Hepatocyte (in vitro differentiated cells): ENCODE data around the gene GRPR. TPM values are rescaled to one million over a fixed set of nuclear protein-coding genes. Genes with fewer than 3 reads are reported as not detected.

Experiments
- DNase-seq: peaks from one replicate; pipeline ENCODE4 v3.0.0-alpha.2; 2016; ENCODE audit warnings: low spot score
- H2AFZ ChIP-seq: fragments of 200-600 bp; sonication (generic); 2 replicates; pipeline ENCODE4 v1.6.0; 2016; ENCODE audit warnings: antibody characterized with exemption, mild to moderate bottlenecking
- H3K27ac ChIP-seq: fragments of 200-600 bp; sonication (generic); 2 replicates; pipeline ENCODE4 v1.5.1; 2016; ENCODE audit warnings: mild to moderate bottlenecking
- H3K27me3 ChIP-seq: fragments of 200-600 bp; sonication (generic); 2 replicates; pipeline ENCODE4 v1.6.1; 2016
- H3K36me3 ChIP-seq: fragments of 200-600 bp; sonication (generic); replicated peaks from 2 replicates; pipeline ENCODE4 v1.5.1; 2016; ENCODE audit warnings: low read depth; ENCODE audit not compliant: insufficient read depth
- H3K4me1 ChIP-seq: fragments of 200-600 bp; sonication (generic); 2 replicates; pipeline ENCODE4 v1.5.1; 2016; ENCODE audit warnings: mild to moderate bottlenecking, moderate library complexity; ENCODE audit not compliant: insufficient read depth
- H3K4me2 ChIP-seq: fragments of 200-600 bp; sonication (generic); 2 replicates; pipeline ENCODE4 v1.6.0; 2016
- H3K4me3 ChIP-seq: fragments of 200-600 bp; sonication (generic); 2 replicates; pipeline ENCODE4 v1.5.1; 2016; ENCODE audit warnings: mild to moderate bottlenecking
- H3K79me2 ChIP-seq: fragments of 200-600 bp; sonication (generic); 2 replicates; pipeline ENCODE4 v1.6.0; 2017; ENCODE audit warnings: mild to moderate bottlenecking
- H3K9me2 ChIP-seq: fragments of 200-600 bp; sonication (generic); replicated peaks from 2 replicates; pipeline ENCODE4 v1.6.0; 2017; ENCODE audit warnings: mild to moderate bottlenecking; ENCODE audit not compliant: insufficient read depth
- H3K9me3 ChIP-seq: fragments of 200-600 bp; sonication (generic); 2 replicates; pipeline ENCODE4 v1.5.1; 2016; ENCODE audit warnings: low read depth, mild to moderate bottlenecking
- H4K20me1 ChIP-seq: fragments of 200-600 bp; sonication (generic); 2 replicates; pipeline ENCODE4 v1.6.0; 2016; ENCODE audit warnings: mild to moderate bottlenecking; ENCODE audit not compliant: insufficient read depth, poor library complexity, severe bottlenecking
- EZH2 ChIP-seq: fragments of 200-600 bp; sonication (generic); IDR thresholded peaks from 2 replicates; pipeline ENCODE4 v1.6.1; 2016; ENCODE audit warnings: antibody characterized with exemption, mild to moderate bottlenecking, borderline replicate concordance
- EZH2phosphoT487 ChIP-seq: fragments of 200-600 bp; sonication (generic); IDR thresholded peaks from one replicate; pipeline ENCODE4 v1.6.1; 2018; ENCODE audit warnings: antibody characterized with exemption, mild to moderate bottlenecking, low read depth, moderate library complexity; ENCODE audit not compliant: unreplicated experiment, severe bottlenecking
- WGBS: methylation state at CpG from one replicate; pipeline ENCODE4 v1.1.6; 2016; ENCODE audit warnings: low lambda C conversion rate; ENCODE audit errors: missing lambda C conversion rate; 5-methylcytosine and 5-hydroxymethylcytosine counted together
- polyA plus RNA-seq: library from polyadenylated mRNA; unstranded; fragments of >200 nt; fragmentation: Nextera tagmentation; extraction: Ambion mirVana; gene quantifications from 2 replicates; pipeline ENCODE4 v1.2.1, GENCODE V29; 2016
- total RNA-seq: library from RNA; depleted of rRNA; stranded (reverse); fragments of >200 nt; gene quantifications from 2 replicates; pipeline ENCODE4 v1.2.3, GENCODE V29; 2014
- TF ChIP-seq, protein P1 (sequence below): fragments of 200-600 bp; sonication (generic); IDR thresholded peaks from 2 replicates; pipeline ENCODE4 v1.5.1; 2016; ENCODE audit warnings: antibody characterized with exemption, mild to moderate bottlenecking; ENCODE audit not compliant: poor library complexity

GRPR gene
- total and polyA plus RNA-seq, 2 experiments from 2014 or later: 3.7 to 3.8 TPM

DNA sequence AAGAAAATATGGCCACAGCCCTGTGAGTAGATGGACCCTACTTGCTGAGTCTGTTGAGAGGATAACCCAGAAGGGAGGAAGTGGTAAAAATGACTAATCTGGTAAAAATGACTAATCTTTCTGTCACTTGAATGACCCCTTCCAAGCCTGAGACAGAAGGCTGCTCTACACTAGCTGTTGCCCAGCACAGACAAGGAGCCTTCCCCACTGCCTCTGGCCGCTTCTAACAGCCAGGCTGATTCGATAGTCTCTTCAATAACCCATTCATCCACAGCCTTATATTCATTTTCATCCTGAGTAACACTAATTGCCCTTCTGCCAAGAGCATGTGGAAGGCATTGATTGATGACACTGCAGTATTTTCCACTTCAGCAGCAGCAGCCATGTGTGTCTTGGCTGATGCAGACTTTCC lies 62.4 kb downstream of the GRPR start:
- Histone ChIP-seq H3K79me2 (no peaks in the 10 kb centered on the region), H3K9me2 (no peaks in the 10 kb centered on the region), H3K4me2 (no peak overlapping the region), H3K27ac (no peak overlapping the region), H3K4me3 (no peak overlapping the region), H3K27me3 (no peaks in the 10 kb centered on the region), H2AFZ (no peak overlapping the region), H3K9me3 (no peaks in the 10 kb centered on the region), H4K20me1 (no peaks in the 10 kb centered on the region), H3K4me1 (peaks cover 12% of the 10 kb centered on the region), H3K36me3 (no peaks in the 10 kb centered on the region)
- no peak for DNase-seq
- TF ChIP-seq EZH2 (no peak), EZH2phosphoT487 (no peak)
- TF ChIP-seq, protein P1, sequence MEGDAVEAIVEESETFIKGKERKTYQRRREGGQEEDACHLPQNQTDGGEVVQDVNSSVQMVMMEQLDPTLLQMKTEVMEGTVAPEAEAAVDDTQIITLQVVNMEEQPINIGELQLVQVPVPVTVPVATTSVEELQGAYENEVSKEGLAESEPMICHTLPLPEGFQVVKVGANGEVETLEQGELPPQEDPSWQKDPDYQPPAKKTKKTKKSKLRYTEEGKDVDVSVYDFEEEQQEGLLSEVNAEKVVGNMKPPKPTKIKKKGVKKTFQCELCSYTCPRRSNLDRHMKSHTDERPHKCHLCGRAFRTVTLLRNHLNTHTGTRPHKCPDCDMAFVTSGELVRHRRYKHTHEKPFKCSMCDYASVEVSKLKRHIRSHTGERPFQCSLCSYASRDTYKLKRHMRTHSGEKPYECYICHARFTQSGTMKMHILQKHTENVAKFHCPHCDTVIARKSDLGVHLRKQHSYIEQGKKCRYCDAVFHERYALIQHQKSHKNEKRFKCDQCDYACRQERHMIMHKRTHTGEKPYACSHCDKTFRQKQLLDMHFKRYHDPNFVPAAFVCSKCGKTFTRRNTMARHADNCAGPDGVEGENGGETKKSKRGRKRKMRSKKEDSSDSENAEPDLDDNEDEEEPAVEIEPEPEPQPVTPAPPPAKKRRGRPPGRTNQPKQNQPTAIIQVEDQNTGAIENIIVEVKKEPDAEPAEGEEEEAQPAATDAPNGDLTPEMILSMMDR: no peak
- WGBS: 70% methylated on average over 2 of the region's 2 CpGs

DNA sequence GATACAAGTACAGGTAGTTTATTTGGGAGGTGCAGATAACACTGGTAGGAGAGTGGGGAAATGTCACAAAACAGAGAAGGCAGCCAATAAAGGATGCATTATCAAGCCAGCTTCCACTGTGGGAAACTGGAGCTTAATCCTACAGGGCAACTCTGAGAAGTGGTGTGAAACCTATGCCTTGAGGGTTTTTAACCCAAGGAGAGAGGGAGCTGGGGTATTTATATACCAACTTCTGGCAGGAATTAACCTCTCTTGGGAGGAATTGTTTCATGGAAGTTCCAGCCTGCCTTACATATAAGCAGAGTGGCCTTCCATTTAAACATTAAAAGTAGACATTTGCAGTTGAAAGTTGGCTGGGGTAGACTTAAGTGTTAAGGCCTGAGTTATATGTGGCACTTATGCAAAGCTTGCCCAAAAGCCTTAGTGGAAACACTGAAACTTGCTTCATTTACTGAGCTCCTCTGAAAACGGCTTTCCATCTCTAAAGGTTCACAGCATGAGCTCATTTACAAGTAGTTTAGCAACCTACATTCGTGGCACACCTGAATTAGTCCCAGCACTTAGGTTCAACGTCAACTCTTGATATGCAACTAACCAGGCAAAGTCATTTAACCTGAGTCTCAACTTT lies 63.1 kb downstream of the GRPR start:
- no peak overlapping the region for H3K27ac ChIP-seq
- H3K4me3 ChIP-seq: no peak overlapping the region
- H3K4me2 ChIP-seq: no peak overlapping the region
- H3K9me3 ChIP-seq: no peaks in the 10 kb centered on the region
- no peak for DNase-seq
- 52% methylated on average over 3 of the region's 3 CpGs for WGBS
- no peak overlapping the region for H2AFZ ChIP-seq
- H3K9me2 ChIP-seq: no peaks in the 10 kb centered on the region
- no peaks in the 10 kb centered on the region for H4K20me1 ChIP-seq
- H3K36me3 ChIP-seq: no peaks in the 10 kb centered on the region
- H3K27me3 ChIP-seq: no peaks in the 10 kb centered on the region
- H3K79me2 ChIP-seq: no peaks in the 10 kb centered on the region
- H3K4me1 ChIP-seq: peaks cover 12% of the 10 kb centered on the region
- TF ChIP-seq EZH2phosphoT487: no peak
- TF ChIP-seq, protein P1: no peak
- no peak for TF ChIP-seq EZH2

DNA sequence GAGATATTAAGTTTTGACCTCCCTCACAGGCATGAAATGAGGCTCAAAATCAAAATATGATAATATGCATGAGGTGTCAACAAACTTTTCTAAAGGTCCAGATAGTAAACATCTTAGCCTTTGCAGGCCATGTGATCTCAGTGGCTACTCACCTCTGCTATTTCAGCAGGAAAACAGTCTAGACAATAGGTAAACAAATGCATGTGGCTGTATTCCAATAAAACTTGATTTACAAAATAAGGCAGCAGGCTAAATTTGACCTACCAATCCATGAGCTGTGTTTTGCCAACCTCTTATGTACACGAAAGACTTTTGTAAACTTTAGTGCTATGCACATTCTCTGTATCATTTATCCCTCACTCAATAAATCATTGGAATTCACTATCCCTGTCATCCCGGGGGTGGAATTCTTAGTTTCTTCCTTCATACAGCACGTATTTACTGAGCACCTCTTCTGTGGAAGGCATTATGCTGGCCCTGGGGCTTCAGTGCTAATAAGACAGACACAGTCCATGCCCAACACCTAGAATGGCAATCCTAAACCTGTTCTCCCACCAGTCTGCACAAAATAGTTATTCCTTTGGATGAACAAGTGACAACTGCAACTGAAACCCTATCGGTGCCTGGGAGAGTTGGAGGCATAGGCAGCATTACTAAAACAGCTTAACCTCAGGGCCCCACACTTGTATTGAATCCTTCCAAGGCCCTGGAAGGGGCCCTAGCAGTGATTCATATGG lies 63.8 kb downstream of the GRPR start:
- Histone ChIP-seq H3K9me3 (no peaks in the 10 kb centered on the region), H3K27ac (no peak overlapping the region), H3K79me2 (no peaks in the 10 kb centered on the region), H3K27me3 (no peaks in the 10 kb centered on the region), H3K4me3 (no peak overlapping the region), H3K4me2 (no peak overlapping the region), H4K20me1 (no peaks in the 10 kb centered on the region), H3K36me3 (no peaks in the 10 kb centered on the region), H2AFZ (no peak overlapping the region), H3K9me2 (no peaks in the 10 kb centered on the region), H3K4me1 (peaks cover 19% of the 10 kb centered on the region)
- 37% methylated on average over 4 of the region's 4 CpGs for WGBS
- no peak for DNase-seq
- TF ChIP-seq, protein P1: no peak
- TF ChIP-seq EZH2: no peak
- TF ChIP-seq EZH2phosphoT487: no peak
